Right ventricle myocardium superior (tissue), 1 donor: ENCODE measurements around the gene AGGF1. TPM values are rescaled to one million over a fixed set of nuclear protein-coding genes. Genes with fewer than 3 reads are reported as not detected.
"Not testable (repeated sequence)": the region's sequence is repeated elsewhere in the genome, so short reads cannot be mapped to it uniquely, and the experiment has no call there.

ENCODE experiments used
- ATAC-seq: fragments of 200-7000 bp; cut with Tn5 transposase; one replicate; pipeline ENCODE4 v1.9.1; 2020; ENCODE audit warnings: mild to moderate bottlenecking; ENCODE audit not compliant: poor library complexity
- DNase-seq: peaks from one replicate; pipeline ENCODE4 v3.0.0-alpha.2; 2020
- intact Hi-C: fragments of 100-400 bp; cut with DNase I; formaldehyde crosslinking; loops from one replicate; pipeline ENCODE4 v1.11.2; 2022
- long read RNA-seq: library from polyadenylated mRNA; unstranded; transcript quantifications from one replicate; pipeline ENCODE4 v2.0.0, GENCODE V29; 2021
- total RNA-seq: library from RNA; stranded (reverse); fragmentation: NEBNext Ultra II Directional; extraction: Animal tissue kit (Norgen Biotek cat#: 25700); gene quantifications from one replicate; pipeline ENCODE4 v1.2.1, GENCODE V29; 2021
- donor health status: DM: no; HTN: yes; CAD: no; lungs with severe emphysema.

The AGGF1 gene, protein sequence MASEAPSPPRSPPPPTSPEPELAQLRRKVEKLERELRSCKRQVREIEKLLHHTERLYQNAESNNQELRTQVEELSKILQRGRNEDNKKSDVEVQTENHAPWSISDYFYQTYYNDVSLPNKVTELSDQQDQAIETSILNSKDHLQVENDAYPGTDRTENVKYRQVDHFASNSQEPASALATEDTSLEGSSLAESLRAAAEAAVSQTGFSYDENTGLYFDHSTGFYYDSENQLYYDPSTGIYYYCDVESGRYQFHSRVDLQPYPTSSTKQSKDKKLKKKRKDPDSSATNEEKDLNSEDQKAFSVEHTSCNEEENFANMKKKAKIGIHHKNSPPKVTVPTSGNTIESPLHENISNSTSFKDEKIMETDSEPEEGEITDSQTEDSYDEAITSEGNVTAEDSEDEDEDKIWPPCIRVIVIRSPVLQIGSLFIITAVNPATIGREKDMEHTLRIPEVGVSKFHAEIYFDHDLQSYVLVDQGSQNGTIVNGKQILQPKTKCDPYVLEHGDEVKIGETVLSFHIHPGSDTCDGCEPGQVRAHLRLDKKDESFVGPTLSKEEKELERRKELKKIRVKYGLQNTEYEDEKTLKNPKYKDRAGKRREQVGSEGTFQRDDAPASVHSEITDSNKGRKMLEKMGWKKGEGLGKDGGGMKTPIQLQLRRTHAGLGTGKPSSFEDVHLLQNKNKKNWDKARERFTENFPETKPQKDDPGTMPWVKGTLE
- 16.0 TPM for total RNA-seq
- long read RNA-seq, full-length matches to known transcripts: 43 of 51 reads
- long read RNA-seq, partial matches to known transcripts: 4 of 51 reads
- long read RNA-seq, other reads (novel, unspliced or antisense): 4 of 51 reads

- intact Hi-C loops: no loop called here
- DNase-seq: peak; percentile 96
- ATAC-seq: peak; percentile 100
Measured at GRCh38 chr5:77030097-77031071, at the start of gene AGGF1. Gene AGGF1, plus strand, starts transcription at chr5:77030404. Its CDS starts 363 bp downstream, at chr5:77030767.

GRCh38 chr5:76980518-76981144, 49.6 kb upstream of the AGGF1 start:
- intact Hi-C loops: no loop called here
- no peak for DNase-seq
- ATAC-seq: no peak

DNA sequence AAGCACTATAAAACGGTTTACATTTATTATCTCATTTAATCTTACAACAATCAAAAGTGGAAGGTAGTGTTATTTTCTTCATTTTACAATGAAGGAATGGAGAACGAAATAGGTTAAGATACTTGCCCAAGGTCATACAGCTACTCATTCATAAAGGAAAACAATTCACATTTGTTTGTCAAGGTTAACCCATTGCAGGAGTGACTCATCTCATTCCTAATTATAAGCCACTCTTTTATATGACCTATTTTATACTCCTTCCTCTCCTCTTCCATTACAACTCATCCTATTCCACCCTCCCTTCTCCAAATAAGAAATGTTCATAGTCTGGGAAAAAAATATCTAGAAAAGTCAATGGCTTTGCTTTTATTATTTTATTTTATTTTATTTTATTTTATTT, 47.8 kb upstream of the AGGF1 start:
- no peak for DNase-seq
- intact Hi-C loops: no loop called here

GRCh38 chr5:76983468-76983867, 46.7 kb upstream of the AGGF1 start:
- intact Hi-C loops: no loop called here
- DNase-seq (no peak), ATAC-seq (no peak)

More for the DNA sequence above, 47.8 kb upstream of the AGGF1 start:
- ATAC-seq: no peak

DNA sequence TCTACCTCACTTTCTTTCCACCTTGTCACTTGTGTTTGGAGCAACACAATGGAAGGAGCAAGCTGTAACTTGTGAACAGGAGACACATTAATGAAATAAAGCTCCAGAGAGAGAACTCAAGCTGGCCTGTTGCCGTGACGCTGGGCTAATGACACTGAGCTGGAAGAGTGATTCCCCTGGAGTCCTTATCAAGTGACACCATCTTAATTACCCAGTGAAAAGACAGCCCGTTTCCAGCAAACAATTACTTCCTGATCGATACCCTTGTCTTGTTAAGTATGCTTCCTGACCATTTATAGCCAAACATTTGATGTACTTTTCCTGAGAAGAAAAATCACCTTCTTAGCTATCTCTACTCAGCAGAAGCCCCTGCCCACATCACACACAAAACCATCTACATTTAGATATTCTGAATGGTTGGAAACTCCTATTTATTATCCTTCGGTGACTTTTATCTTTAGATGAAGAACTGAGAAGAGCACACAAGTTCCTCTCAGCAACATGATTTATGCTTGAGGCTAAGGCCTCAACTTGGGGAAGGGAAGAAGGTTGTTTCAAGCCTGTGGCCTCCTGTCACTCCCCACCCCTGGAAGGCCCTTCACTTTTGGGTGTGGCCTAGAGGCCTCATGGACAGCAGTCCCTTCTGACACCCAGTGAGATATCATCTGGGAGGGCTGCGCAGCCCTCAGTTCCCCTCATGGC, 43.2 kb upstream of the AGGF1 start:
- DNase-seq (no peak), ATAC-seq (no peak)
- intact Hi-C loops: no loop called here

DNA sequence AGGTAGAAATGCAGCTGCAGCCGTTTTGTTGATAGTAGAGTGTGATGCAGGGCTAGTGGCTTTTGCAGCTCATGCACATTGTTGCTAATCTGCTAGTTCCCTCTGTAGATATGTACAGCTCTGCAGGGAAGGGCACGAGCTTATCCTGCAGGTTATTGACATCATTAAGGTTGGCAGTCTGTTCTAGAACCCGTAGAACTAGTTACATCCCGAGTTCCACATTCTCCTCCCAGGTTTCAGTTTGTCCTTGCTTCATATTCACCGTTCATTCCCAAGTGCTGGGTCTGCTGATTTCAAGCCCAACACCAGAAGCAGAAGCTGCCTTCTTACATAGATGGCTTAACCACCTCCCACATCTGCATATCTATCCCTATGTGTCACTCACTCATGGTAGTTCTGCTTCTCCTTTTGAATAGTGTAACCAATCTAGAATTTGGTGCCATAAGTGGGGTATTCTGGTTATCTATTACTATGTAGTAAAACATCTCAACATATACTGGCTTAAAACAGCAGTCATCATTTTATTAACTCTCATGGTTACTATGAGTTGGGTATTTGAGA, 39.2 kb upstream of the AGGF1 start:
- DNase-seq: no peak
- intact Hi-C loops: no loop called here
- no peak for ATAC-seq

GRCh38 chr5:76993436-76993835, 36.8 kb upstream of the AGGF1 start:
- intact Hi-C loops, ATAC-seq: not testable (repeated sequence)

GRCh38 chr5:76994337-76994736, 35.9 kb upstream of the AGGF1 start:
- intact Hi-C loops: no loop called here
- DNase-seq (no peak), ATAC-seq (no peak)

More at GRCh38 chr5:76993436-76993835, 36.8 kb upstream of the AGGF1 start:
- not testable (repeated sequence) for DNase-seq

GRCh38 chr5:76998251-76998650, 32.0 kb upstream of the AGGF1 start:
- ATAC-seq, DNase-seq, intact Hi-C loops: not testable (repeated sequence)

DNA sequence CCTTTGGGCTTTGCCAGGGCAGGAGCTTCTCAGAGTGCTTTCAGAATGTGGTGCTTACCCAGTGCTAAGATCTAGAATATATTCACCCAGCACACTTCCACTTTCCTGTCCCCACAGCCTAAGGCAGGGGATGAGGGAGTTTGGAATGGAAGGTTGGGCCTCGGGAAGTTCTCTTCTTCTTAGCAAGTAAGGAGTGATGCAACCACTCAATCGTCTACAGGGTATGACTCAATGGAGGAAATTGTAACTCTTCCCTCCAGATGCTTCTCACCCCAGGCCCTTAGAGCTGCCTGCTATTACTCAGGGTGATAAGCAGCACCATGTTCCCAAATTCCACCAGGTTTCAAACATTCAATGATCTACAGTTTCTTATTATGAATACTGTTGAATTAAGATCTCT, 30.8 kb upstream of the AGGF1 start:
- DNase-seq: no peak
- intact Hi-C loops: no loop called here
- no peak for ATAC-seq

- ATAC-seq: no peak
- DNase-seq: no peak
- intact Hi-C loops: no loop called here
Measured at GRCh38 chr5:77003246-77003645, 27.0 kb upstream of the AGGF1 start.

- DNase-seq: no peak
- intact Hi-C loops: no loop called here
- ATAC-seq: peak; percentile 58
Measured at GRCh38 chr5:77006124-77006523, 24.1 kb upstream of the AGGF1 start.

DNA sequence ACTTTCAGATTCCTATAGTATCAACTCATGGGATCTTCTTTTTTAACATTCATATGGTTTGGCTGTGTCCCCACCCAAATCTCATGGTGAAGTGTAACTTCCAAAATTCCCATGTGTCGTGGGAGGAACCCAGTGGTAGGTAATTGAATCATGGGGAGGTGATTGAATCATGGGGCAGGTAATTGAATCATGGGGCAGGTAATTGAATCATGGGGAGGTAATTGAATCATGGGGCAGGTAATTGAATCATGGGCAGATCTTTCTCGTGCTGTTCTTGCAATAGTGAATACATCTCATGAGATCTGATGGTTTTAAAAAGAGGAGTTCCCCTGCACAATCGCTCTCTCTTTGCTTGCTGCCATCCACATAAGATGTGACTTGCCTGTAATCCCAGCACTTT, 21.8 kb upstream of the AGGF1 start:
- ATAC-seq (no peak), DNase-seq (no peak)
- intact Hi-C loops: no loop called here

DNA sequence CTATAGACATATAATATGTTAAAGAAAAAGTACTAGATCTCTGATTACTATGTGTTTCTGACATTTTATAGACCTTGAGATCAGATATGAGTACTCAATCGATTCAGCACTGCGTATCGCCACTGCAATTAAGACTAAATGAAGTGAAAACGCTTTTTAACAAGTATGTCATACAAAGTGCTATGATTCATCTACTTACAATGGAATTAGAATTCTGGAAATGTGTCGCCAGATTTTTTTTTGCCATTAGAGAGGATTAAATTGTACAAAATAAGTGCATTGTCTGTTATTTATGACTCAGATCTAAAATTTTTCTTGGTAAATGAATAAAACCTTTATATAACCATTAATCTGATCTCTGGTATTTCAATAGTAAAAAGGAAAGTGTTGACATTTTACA, 20.0 kb upstream of the AGGF1 start:
- DNase-seq (no peak), ATAC-seq (no peak)
- intact Hi-C loops: no loop called here

DNA sequence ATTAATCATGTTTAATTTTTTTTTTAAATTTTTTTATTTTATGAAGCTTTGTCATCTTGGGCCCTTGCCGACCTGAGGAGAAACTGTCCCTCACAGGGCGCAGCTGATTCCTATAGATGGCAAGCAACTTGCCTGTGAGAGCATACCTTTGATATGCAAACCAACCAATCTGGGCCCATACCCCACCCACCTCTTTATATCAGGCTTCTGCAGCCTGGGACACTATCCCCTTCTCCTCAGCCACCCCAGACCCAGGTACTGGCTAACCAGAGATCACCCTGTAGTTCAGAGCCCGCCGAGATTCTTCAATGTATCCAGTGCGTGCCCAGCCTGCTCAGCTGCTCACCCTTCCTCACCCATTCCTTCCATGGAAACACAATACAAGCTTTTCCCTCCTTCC, 18.7 kb upstream of the AGGF1 start:
- ATAC-seq (no peak), DNase-seq (no peak)
- intact Hi-C loops: no loop called here

GRCh38 chr5:77012601-77013000, 17.6 kb upstream of the AGGF1 start:
- intact Hi-C loops: no loop called here
- ATAC-seq: no peak

DNA sequence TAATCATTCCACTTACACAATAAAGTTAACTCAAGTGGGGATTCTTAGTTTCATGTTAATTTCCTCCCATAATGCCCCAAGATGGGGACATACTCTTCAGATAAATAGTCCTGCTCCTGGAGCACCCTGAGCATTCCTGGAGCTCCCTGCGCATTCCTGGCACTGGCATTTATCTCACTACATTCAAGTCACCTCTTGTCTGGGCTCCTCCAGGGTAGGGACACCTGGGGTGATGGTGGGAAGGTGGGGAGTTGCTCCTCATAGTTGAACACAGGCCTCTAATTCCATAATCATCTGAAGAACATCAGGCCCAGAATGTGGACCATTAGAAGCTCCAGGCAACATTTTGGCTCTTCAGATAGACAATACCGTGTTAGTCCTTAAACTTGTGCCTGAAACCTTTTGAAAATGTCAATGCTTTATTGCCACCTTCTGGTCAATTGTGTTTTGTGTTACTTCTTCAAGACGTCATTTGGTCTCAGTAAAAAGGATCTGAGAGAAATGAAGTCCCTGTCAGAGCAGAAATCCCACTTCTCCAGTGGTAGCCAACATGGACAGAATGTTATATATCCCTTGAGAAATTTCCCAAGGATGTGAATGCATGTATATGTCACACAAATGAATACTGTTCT, 14.2 kb upstream of the AGGF1 start:
- no peak for ATAC-seq
- intact Hi-C loops: loop anchor here (5.0 kb wide), 1 partner anchor 144 kb away; no protein-coding TSS in a partner anchor

More at GRCh38 chr5:77012601-77013000, 17.6 kb upstream of the AGGF1 start:
- DNase-seq: no peak

More for the DNA sequence above, 14.2 kb upstream of the AGGF1 start:
- DNase-seq: no peak
